Spinal cord (tissue), 10 donors: ENCODE results near the gene SFPQ. TPM values are rescaled to one million over a fixed set of nuclear protein-coding genes. Genes with fewer than 3 reads are reported as not detected.
"Not testable (repeated sequence)": the region's sequence is repeated elsewhere in the genome, so short reads cannot be mapped to it uniquely, and the experiment has no call there.

ENCODE experiments used
- DNase-seq, 6 donors: peaks; one replicate each; pipeline versions ENCODE4 v3.0.0 to v3.0.0-alpha.2; 2013 to 2015; ENCODE audit warnings: low spot score in 6 of 6, low read depth in 4 of 6
- H3K27ac ChIP-seq: one replicate; pipeline ENCODE4 v1.5.1; 2013; ENCODE audit warnings: low read depth, low read length, control low read depth
- H3K27me3 ChIP-seq: one replicate; pipeline ENCODE4 v1.6.1; 2013; ENCODE audit warnings: low read length; ENCODE audit not compliant: control insufficient read depth, insufficient read depth
- H3K36me3 ChIP-seq: one replicate; pipeline ENCODE4 v1.6.1; 2013; ENCODE audit warnings: low read length; ENCODE audit not compliant: control insufficient read depth, insufficient read depth
- H3K4me1 ChIP-seq: one replicate; pipeline ENCODE4 v1.6.1; 2013; ENCODE audit warnings: low read length; ENCODE audit not compliant: control insufficient read depth, insufficient read depth
- H3K4me3 ChIP-seq: one replicate; pipeline ENCODE4 v1.5.1; 2013; ENCODE audit warnings: low read depth, low read length, control low read depth
- H3K9me3 ChIP-seq: one replicate; pipeline ENCODE4 v1.6.1; 2013; ENCODE audit warnings: low read length; ENCODE audit not compliant: control insufficient read depth, insufficient read depth
- WGBS: methylation state at CpG from one replicate; pipeline ENCODE4 v1.1.5; 2013; ENCODE audit warnings: missing lambda C conversion rate; ENCODE audit not compliant: insufficient coverage; 5-methylcytosine and 5-hydroxymethylcytosine counted together
- long read RNA-seq, 4 donors: transcript quantifications; one replicate each; lab custom pipeline, GENCODE V29; 2026
- polyA plus RNA-seq, 2 donors: library from polyadenylated mRNA; unstranded; fragments of 120-200 nt; gene quantifications; one replicate each; pipeline ENCODE4 v1.2.1, GENCODE V29; 2013; ENCODE audit not compliant: insufficient read length in 2 of 2
- total RNA-seq, 2 donors: library from RNA; depleted of rRNA in 1 of 2; stranded (reverse); fragments of 120-200 nt in 1 of 2; fragments of >200 nt in 1 of 2; gene quantifications; one replicate each; pipeline versions ENCODE4 v1.2.3 to v1.2.4, GENCODE V29; 2013 to 2014
- donor health status: healthy.

The SFPQ gene, protein sequence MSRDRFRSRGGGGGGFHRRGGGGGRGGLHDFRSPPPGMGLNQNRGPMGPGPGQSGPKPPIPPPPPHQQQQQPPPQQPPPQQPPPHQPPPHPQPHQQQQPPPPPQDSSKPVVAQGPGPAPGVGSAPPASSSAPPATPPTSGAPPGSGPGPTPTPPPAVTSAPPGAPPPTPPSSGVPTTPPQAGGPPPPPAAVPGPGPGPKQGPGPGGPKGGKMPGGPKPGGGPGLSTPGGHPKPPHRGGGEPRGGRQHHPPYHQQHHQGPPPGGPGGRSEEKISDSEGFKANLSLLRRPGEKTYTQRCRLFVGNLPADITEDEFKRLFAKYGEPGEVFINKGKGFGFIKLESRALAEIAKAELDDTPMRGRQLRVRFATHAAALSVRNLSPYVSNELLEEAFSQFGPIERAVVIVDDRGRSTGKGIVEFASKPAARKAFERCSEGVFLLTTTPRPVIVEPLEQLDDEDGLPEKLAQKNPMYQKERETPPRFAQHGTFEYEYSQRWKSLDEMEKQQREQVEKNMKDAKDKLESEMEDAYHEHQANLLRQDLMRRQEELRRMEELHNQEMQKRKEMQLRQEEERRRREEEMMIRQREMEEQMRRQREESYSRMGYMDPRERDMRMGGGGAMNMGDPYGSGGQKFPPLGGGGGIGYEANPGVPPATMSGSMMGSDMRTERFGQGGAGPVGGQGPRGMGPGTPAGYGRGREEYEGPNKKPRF
- total RNA-seq, result 100 to 1,000 TPM; 241 to 385 TPM
- polyA plus RNA-seq, result 100 to 1,000 TPM; 552 to 635 TPM
- long read RNA-seq, donor 1, transcript SFPQ-207 (2 exons, 440 nt), result minor isoform, 17 of 396 reads
- long read RNA-seq, donor 1, transcript SFPQ-201 (10 exons, 3,747 nt), result minor isoform, 31 of 396 reads
- long read RNA-seq, donor 1, transcript SFPQ-203 (3 exons, 1,431 nt), result minor isoform, 63 of 396 reads
- long read RNA-seq, donor 1, transcript SFPQ-205 (3 exons, 2,835 nt), result major isoform, 139 of 396 reads
- long read RNA-seq, donor 1, partial matches to known transcripts, result 120 of 396 reads
- long read RNA-seq, donor 1, other reads (novel, unspliced or antisense), result 17 of 396 reads
- long read RNA-seq, donor 2, transcript SFPQ-205 (3 exons, 2,835 nt), result major isoform, 20 of 168 reads
- long read RNA-seq, donor 2, transcript SFPQ-203 (3 exons, 1,431 nt), result minor isoform, 7 of 168 reads
- long read RNA-seq, donor 2, transcript SFPQ-209 (2 exons, 339 nt), result minor isoform, 5 of 168 reads
- long read RNA-seq, donor 2, transcript SFPQ-201 (10 exons, 3,747 nt), result minor isoform, 18 of 168 reads
- long read RNA-seq, donor 2, partial matches to known transcripts, result 114 of 168 reads
- long read RNA-seq, donor 2, other reads (novel, unspliced or antisense), result 0 of 168 reads
- long read RNA-seq, donor 3, transcript SFPQ-205 (3 exons, 2,835 nt), result major isoform, 23 of 166 reads
- long read RNA-seq, donor 3, transcript SFPQ-201 (10 exons, 3,747 nt), result minor isoform, 12 of 166 reads
- long read RNA-seq, donor 3, transcript SFPQ-207 (2 exons, 440 nt), result minor isoform, 5 of 166 reads
- long read RNA-seq, donor 3, transcript SFPQ-203 (3 exons, 1,431 nt), result minor isoform, 10 of 166 reads
- long read RNA-seq, donor 3, partial matches to known transcripts, result 115 of 166 reads
- long read RNA-seq, donor 3, other reads (novel, unspliced or antisense), result 0 of 166 reads
- long read RNA-seq, donor 4, transcript SFPQ-203 (3 exons, 1,431 nt), result minor isoform, 79 of 522 reads
- long read RNA-seq, donor 4, transcript SFPQ-205 (3 exons, 2,835 nt), result major isoform, 138 of 522 reads
- long read RNA-seq, donor 4, transcript SFPQ-207 (2 exons, 440 nt), result minor isoform, 36 of 522 reads
- long read RNA-seq, donor 4, transcript SFPQ-201 (10 exons, 3,747 nt), result minor isoform, 18 of 522 reads
- long read RNA-seq, donor 4, partial matches to known transcripts, result 212 of 522 reads
- long read RNA-seq, donor 4, other reads (novel, unspliced or antisense), result 28 of 522 reads

DNA sequence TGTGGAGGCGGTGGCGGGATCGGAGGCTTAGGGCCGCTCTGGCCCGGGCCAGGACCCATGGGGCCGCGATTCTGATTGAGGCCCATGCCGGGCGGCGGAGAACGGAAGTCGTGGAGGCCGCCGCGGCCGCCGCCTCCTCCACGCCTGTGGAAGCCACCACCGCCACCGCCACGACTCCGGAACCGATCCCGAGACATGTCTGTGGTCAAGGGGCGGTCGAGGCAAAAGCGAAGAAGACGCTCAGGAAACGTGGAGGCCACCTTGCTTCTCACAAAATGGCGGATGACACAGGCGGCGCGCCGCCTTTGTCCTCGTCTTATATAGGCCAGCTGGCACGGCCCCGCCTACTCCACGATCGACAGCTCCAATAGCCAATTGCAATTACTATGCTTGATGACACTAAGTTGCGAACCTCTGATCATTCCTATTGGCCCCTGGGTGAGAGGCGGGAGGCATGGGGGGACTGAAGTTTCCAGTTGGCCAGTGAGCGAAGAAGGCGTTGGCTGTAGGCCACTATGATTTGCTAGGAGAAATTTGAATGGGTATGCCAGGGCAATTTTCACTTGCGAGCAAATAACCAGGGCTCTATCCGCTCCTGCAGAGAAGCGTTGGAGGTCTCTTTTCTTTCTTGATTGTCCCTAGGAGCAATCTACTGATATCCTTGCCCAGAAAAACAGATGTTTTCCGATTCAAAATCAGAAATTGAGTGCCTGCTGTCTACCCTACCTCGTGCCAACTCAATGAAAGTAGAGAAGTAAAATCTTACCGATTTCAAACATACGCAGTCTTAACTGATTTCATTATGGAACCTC lies at the start of gene SFPQ:
Gene SFPQ (minus strand): TSS at position 293 of the 812 bp plus-strand sequence. CDS start 96 bp downstream, at position 197.
- H3K27ac ChIP-seq, result peak within 1 kb of the TSS; percentile 95
- WGBS, result 0% methylated on average over 42 of the region's 50 CpGs
- peak; percentile 96 to 100 (median 98) for DNase-seq
- peak within 1 kb of the TSS; percentile 71 for H3K4me3 ChIP-seq
- H3K9me3 ChIP-seq, result no peaks in the 10 kb centered on the region
- H3K4me1 ChIP-seq, result peaks cover 8% of the 10 kb centered on the region
- H3K27me3 ChIP-seq, result no peaks in the 10 kb centered on the region
- peaks cover 23% of the 10 kb centered on the region for H3K36me3 ChIP-seq

DNA sequence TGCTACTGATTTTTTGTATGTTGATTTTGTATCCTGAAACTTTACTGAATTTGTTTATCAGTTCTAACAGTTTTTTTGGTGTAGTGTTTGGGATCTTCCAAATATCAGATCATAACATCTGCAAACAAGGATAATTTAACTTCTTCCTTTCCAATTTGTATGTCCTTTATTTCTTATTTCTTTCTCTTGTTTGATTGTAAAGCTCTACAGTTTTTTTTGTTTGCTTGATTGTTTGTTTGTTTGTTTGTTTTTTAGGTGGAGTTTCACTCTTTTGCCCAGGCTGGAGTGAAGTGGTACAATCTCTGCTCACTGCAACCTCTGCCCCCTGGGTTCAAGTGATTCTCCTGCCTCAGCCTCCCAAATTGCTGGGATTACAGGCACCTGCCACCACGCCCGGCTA lies 43.8 kb upstream of the SFPQ start:
- H3K9me3 ChIP-seq, H3K27ac ChIP-seq, H3K36me3 ChIP-seq, DNase-seq, H3K4me3 ChIP-seq, H3K27me3 ChIP-seq, H3K4me1 ChIP-seq: not testable (repeated sequence)
- WGBS, result 80% methylated on average over 1 of the region's 2 CpGs

GRCh38 chr1:35231287-35231686 lies 38.3 kb upstream of the SFPQ start:
- H3K36me3 ChIP-seq, result no peaks in the 10 kb centered on the region
- DNase-seq, result no peak
- H3K9me3 ChIP-seq, result no peaks in the 10 kb centered on the region
- no peak overlapping the region for H3K27ac ChIP-seq
- WGBS, result no CpG with 5 or more reads among the region's 1 CpG
- H3K4me3 ChIP-seq, result no peak overlapping the region
- no peaks in the 10 kb centered on the region for H3K27me3 ChIP-seq
- no peaks in the 10 kb centered on the region for H3K4me1 ChIP-seq

- Histone ChIP-seq H3K4me1 (no peaks in the 10 kb centered on the region), H3K9me3 (no peaks in the 10 kb centered on the region), H3K27ac (no peak overlapping the region), H3K4me3 (no peak overlapping the region), H3K36me3 (no peaks in the 10 kb centered on the region), H3K27me3 (no peaks in the 10 kb centered on the region)
- DNase-seq, result no peak
- WGBS, result 75% methylated on average over 1 of the region's 1 CpG
Observed at GRCh38 chr1:35229587-35230360, 36.8 kb upstream of the SFPQ start.

GRCh38 chr1:35226546-35226945 lies 33.6 kb upstream of the SFPQ start:
- H3K27ac ChIP-seq, result no peak overlapping the region
- DNase-seq, result no peak
- no peaks in the 10 kb centered on the region for H3K4me1 ChIP-seq
- no CpG with 5 or more reads among the region's 2 CpGs for WGBS
- H3K9me3 ChIP-seq, result no peaks in the 10 kb centered on the region
- no peaks in the 10 kb centered on the region for H3K27me3 ChIP-seq
- H3K4me3 ChIP-seq, result no peak overlapping the region
- H3K36me3 ChIP-seq, result no peaks in the 10 kb centered on the region

GRCh38 chr1:35223084-35223630 lies 30.2 kb upstream of the SFPQ start:
- H3K27ac ChIP-seq, result no peak overlapping the region

DNA sequence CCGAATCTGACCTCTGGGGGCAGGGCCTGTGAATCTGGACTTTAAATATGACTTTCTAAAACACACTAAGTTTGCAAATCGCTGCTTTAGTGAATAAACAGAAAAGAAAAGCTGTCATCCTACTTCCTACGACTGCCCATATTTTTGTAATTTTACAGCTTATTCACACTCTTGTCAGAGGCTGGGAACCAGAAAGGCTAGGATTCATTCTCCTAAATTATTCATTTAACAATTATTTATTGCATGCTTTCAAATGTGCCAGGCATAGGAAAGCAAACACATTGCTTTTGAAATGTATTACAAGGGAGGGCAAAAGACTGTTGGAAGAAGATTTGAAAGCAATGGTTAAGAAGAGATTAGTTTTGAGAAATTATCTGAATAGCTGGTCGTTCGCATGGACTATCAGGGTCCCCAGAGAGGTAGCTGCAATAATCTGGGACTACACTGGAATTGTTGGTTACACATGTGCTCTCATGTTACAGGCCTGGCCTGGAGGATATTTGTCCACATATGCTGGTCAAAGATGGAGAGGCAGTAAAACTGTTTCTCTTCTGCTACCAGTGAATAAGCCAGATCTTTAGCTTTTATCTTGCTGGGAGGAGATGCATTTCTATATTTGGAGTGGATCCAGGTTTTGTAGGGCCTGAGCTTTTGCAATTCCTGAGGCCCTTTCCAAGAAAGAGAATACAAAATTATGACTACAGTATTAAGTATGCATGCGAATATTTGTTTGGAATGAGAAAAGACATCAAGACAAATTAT lies 29.6 kb upstream of the SFPQ start:
- no peaks in the 10 kb centered on the region for H3K9me3 ChIP-seq
- WGBS, result 65% methylated on average over 5 of the region's 6 CpGs
- H3K36me3 ChIP-seq, result no peaks in the 10 kb centered on the region
- no peaks in the 10 kb centered on the region for H3K4me1 ChIP-seq
- no peaks in the 10 kb centered on the region for H3K27me3 ChIP-seq
- no peak overlapping the region for H3K27ac ChIP-seq
- peak in 2 of 6 donors; percentile 8 to 16 for DNase-seq
- H3K4me3 ChIP-seq, result no peak overlapping the region

More at GRCh38 chr1:35223084-35223630, 30.2 kb upstream of the SFPQ start:
- no peak overlapping the region for H3K4me3 ChIP-seq
- H3K27me3 ChIP-seq, result no peaks in the 10 kb centered on the region
- DNase-seq, result no peak
- 70% methylated on average over 2 of the region's 4 CpGs for WGBS
- no peaks in the 10 kb centered on the region for H3K9me3 ChIP-seq
- no peaks in the 10 kb centered on the region for H3K36me3 ChIP-seq
- H3K4me1 ChIP-seq, result no peaks in the 10 kb centered on the region
